HFF-Myc (cell line): Measurements from ENCODE around the gene CUBN.

ENCODE experiments used
- DNase-seq: peaks from one replicate; pipeline ENCODE4 v3.0.0-alpha.2; 2011; ENCODE audit warnings: low read depth; ENCODE audit errors: extremely low read depth
- H3K4me3 ChIP-seq: replicated peaks from 2 replicates; pipeline ENCODE4 v1.5.1; 2011; ENCODE audit warnings: low read depth, mild to moderate bottlenecking, control low read depth, low read length
- TF ChIP-seq, protein P1 (sequence below): IDR thresholded peaks from 2 replicates; pipeline ENCODE4 v1.5.1; 2012; ENCODE audit warnings: mild to moderate bottlenecking, low read depth, low read length, control low read depth; ENCODE audit errors: missing control alignments

The CUBN gene

DNA sequence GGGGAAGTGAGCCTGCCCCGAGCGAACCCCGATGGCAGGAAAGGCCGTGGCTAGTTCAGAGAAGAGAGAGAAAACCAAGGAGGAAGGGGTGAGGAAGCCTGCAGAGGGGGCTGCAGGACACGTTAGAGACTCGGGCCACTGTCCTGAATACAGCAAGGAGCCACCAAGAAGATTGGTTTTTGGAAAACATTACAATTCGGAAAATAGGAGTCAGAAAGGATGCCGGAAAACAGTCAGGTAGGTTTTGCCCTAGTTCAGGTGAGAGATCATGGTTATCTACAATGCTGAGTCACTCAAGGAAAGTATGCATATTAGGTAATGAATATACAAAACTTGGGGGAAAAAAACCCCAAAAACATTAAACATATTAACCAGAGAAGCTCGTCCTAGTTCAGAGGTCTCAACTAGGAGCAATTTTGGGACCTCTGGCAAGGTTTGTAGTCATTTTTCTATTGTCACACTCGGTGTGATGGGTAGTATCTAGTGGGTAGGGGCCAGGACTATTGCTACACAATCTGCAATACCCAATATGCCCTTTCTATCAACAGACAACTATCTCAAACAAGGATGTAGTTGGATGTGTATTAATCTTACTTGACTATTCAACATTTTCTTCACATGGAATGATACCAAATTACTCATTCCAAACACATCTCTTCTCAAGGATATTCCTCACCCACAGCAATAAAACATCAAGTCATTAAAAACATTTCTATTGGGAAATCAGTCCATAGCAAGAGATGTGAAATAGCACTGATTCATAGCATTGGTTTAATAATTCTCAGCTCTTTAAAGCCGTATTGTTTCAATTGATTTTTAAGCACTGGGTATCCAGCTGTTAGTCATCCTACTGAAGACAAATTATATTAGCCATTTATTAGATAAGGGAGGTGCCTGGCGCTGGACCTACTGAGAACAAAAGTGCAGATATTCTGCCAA, 238.0 kb downstream of the CUBN start:
- H3K4me3 ChIP-seq = no peak overlapping the region
- TF ChIP-seq, protein P1, sequence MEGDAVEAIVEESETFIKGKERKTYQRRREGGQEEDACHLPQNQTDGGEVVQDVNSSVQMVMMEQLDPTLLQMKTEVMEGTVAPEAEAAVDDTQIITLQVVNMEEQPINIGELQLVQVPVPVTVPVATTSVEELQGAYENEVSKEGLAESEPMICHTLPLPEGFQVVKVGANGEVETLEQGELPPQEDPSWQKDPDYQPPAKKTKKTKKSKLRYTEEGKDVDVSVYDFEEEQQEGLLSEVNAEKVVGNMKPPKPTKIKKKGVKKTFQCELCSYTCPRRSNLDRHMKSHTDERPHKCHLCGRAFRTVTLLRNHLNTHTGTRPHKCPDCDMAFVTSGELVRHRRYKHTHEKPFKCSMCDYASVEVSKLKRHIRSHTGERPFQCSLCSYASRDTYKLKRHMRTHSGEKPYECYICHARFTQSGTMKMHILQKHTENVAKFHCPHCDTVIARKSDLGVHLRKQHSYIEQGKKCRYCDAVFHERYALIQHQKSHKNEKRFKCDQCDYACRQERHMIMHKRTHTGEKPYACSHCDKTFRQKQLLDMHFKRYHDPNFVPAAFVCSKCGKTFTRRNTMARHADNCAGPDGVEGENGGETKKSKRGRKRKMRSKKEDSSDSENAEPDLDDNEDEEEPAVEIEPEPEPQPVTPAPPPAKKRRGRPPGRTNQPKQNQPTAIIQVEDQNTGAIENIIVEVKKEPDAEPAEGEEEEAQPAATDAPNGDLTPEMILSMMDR = peak; percentile 32
- DNase-seq = no peak

DNA sequence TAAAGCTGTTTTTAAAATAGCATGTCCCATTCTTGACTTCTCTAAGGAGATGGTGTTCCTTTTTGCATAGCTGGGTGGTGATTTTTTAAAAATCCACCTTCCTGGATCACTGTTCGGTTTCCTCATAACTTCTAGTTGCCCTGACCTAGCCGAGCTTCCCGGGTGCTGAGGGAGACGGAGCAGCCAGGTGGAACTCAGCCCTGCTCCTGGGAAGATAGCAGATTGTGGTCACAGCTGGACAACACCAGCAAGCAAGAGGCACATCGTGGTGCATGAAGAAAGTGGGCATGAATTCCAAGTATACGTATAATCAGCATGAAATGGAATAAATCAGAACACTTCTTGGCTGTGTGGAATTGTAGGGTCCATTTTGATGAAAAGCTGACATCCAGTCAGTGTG, 238.9 kb downstream of the CUBN start:
- no peak for DNase-seq
- H3K4me3 ChIP-seq = no peak overlapping the region
- TF ChIP-seq, protein P1 = no peak

DNA sequence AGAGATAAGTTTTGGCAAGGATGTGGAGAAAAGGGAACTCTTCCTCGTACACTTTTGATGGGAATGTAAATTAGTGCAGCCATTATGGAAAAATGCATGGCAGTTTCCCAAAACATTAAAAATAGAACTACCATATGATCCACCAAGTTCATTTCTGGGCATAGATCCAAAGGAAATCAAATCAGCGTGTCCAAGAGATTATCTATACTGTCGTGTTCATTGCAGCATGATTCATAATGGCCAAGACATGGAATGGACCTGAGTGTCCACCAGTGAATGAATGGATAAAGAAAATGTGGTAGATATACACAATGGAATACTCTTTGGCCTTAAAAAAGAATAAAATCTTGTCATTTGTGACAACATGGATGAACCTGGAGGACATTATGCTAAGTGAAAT, 242.0 kb downstream of the CUBN start:
- peak; percentile 58 for DNase-seq
- TF ChIP-seq, protein P1 = no peak
- no peak overlapping the region for H3K4me3 ChIP-seq

DNA sequence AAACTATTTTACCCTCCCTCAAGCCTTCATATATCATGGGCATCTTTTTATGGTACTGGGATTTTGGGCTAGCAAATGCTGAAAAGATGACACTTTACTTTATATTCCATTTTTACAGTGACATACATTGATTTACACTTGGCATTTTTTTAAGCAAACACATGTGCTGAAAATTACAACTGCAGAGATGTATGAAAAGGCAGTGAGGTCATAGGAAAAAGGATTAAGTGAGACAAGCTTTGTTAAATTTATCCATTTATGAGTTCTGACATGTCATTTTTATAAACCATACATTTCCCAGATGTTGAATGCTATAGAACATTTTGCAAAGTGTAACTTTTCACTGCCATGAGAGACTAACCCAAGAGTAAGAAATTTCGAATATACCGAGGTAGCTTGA, 243.6 kb downstream of the CUBN start:
- TF ChIP-seq, protein P1 = no peak
- no peak for DNase-seq
- H3K4me3 ChIP-seq = no peak overlapping the region

DNA sequence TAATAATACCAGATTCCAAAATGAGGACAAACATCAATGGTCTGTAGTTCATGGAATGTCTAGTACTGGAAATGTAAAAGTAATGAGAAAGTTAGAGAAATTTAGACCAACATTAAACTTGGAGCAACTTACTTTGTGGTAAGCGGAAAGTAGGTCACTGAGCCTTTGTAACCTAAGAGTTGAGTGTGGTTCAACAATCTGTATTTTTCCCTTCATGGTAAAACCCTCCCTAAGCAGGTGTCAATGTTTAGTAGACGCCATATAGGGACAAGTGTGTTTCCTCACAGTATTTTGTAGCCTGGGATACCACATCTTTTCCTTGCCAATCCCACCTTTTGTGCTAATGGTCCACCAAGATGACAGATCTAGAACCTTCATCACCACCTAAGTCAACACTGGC, 245.1 kb downstream of the CUBN start:
- H3K4me3 ChIP-seq = no peak overlapping the region
- TF ChIP-seq, protein P1 = no peak
- no peak for DNase-seq

DNA sequence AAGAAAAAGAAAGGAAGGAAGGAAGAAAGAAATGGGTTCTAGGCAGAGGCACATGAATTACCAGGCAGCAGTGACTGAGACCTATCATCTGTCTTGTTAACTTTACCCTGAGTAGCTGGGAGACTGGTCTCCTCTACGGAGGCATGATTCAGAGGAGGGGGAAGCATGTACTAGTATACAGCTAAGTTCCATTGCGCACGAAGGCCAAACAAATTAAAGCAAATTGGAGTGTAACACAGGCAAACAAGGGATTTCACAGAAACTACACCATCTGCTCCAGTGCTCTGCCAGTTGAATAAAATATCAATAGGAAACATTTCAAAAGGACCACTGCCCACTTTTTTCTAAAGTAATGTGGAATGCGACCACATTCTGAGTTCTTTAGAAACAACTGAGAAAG, 246.5 kb downstream of the CUBN start:
- no peak overlapping the region for H3K4me3 ChIP-seq
- TF ChIP-seq, protein P1 = no peak

More for the DNA sequence above, 246.5 kb downstream of the CUBN start:
- no peak for DNase-seq
